K562 (cell line): ENCODE data around the gene CXCR5. TPM values are rescaled to one million over a fixed set of nuclear protein-coding genes. Genes with fewer than 3 reads are reported as not detected.

Source experiments
- ATF2 ChIP-seq: sonication (generic); formaldehyde crosslinking; IDR thresholded peaks from 2 replicates; pipeline ENCODE4 v1.8.1; 2022; ENCODE audit warnings: missing genetic modification reagents
- CHD7 ChIP-seq: fragments of 200-600 bp; sonication (generic); IDR thresholded peaks from one replicate; pipeline ENCODE4 v1.6.1; 2012; ENCODE audit warnings: mild to moderate bottlenecking, low read depth, low read length, inconsistent platforms
- MCM3 ChIP-seq: fragments of 450-650 bp; IDR thresholded peaks from 2 replicates; pipeline ENCODE4 v1.6.1; 2016
- POU5F1 ChIP-seq: fragments of 150-350 bp; IDR thresholded peaks from 2 replicates; pipeline ENCODE4 v1.6.1; 2014; ENCODE audit warnings: borderline replicate concordance, low read length, low read depth, mild to moderate bottlenecking; ENCODE audit not compliant: partially characterized antibody
- PREB ChIP-seq: sonication (generic); formaldehyde crosslinking; IDR thresholded peaks from 2 replicates; pipeline ENCODE4 v1.8.1; 2023; ENCODE audit warnings: mild to moderate bottlenecking, missing genetic modification reagents
- SIN3A ChIP-seq, 2 experiments: fragments of 150-350 bp in 1 of 2; IDR thresholded peaks; 2 replicates each; pipeline ENCODE4 v1.6.1; 2011 to 2016; ENCODE audit warnings: borderline replicate concordance in 2 of 2, low read depth in 2 of 2, low read length in 2 of 2, mild to moderate bottlenecking in 2 of 2, moderate library complexity in 2 of 2; ENCODE audit not compliant: control insufficient read depth in 1 of 2
- SMAD1 ChIP-seq: fragments of 150-350 bp; IDR thresholded peaks from 2 replicates; pipeline ENCODE4 v1.6.1; 2014; ENCODE audit warnings: low read length, low read depth; ENCODE audit not compliant: partially characterized antibody
- SNAPC5 ChIP-seq: fragments of 250-450 bp; sonication (Bioruptor Pico); IDR thresholded peaks from 2 replicates; pipeline ENCODE4 v1.8.0; 2021; ENCODE audit warnings: moderate library complexity, mild to moderate bottlenecking, inconsistent platforms
- XRCC4 ChIP-seq: IDR thresholded peaks from one replicate; pipeline ENCODE4 v1.6.1; 2011; ENCODE audit not compliant: insufficient read depth, insufficient read length; ENCODE audit errors: extremely low read depth
- ZNF436 ChIP-seq: fragments of 250-450, 450-650 bp; sonication (Bioruptor Pico); formaldehyde crosslinking; IDR thresholded peaks from 2 replicates; pipeline ENCODE4 v1.7.0; 2020; ENCODE audit warnings: mild to moderate bottlenecking
- polyA plus RNA-seq, 8 experiments: library from polyadenylated mRNA; depleted of rRNA in 4 of 8; stranded (reverse) in 5 of 8; unstranded in 3 of 8; fragments of >200 nt; fragmentation: Nextera tagmentation in 2 of 8; fragmentation: Illumina TruSeq in 1 of 8; extraction: Ambion mirVana in 2 of 8; extraction: Trizol in 1 of 8; gene quantifications; 2 replicates each; pipeline versions ENCODE4 v1.2.1 to v1.2.3, GENCODE V29; 2011 to 2014; ENCODE audit warnings: inconsistent platforms in 1 of 8, missing spikeins in 1 of 8
- total RNA-seq, 7 experiments: library from RNA; depleted of rRNA in 6 of 7; stranded (reverse); fragments of >200 nt in 6 of 7; fragmentation: Illumina TruSeq in 2 of 7; extraction: Trizol in 2 of 7; gene quantifications; 2 replicates each; pipeline versions ENCODE4 v1.2.1 to v1.2.3, GENCODE V29; 2011 to 2021; ENCODE audit warnings: low replicate concordance in 1 of 7
- TF ChIP-seq, protein P1 (sequence below): fragments of 450-650 bp; IDR thresholded peaks from 2 replicates; pipeline ENCODE4 v1.6.1; 2017; ENCODE audit warnings: antibody characterized with exemption

CXCR5 gene
- total and polyA plus RNA-seq, 9 of the 15 experiments (the other 6 are each of a cell fraction or from before 2014, with no cell fraction given) = 0.03 to 0.06 TPM; not detected in 7

GRCh38 chr11:118930094-118930712 lies 46.5 kb downstream of the CXCR5 start (continued):
- TF ChIP-seq PREB (CRISPR knock-in tag) (no peak), SIN3A (IDR thresholded peaks at IDR 0.05; ENCODE audit: borderline replicate concordance in 2 of 2, control insufficient read depth in 1 of 2, low read depth in 2 of 2, low read length in 2 of 2) (no peak), MCM3 (no peak), POU5F1 (no peak), SMAD1 (no peak), ATF2 (CRISPR knock-in tag) (no peak), XRCC4 (no peak), CHD7 (no peak), SNAPC5 (CRISPR knock-in tag) (no peak), ZNF436 (CRISPR knock-in tag) (no peak)
- TF ChIP-seq, protein P1, sequence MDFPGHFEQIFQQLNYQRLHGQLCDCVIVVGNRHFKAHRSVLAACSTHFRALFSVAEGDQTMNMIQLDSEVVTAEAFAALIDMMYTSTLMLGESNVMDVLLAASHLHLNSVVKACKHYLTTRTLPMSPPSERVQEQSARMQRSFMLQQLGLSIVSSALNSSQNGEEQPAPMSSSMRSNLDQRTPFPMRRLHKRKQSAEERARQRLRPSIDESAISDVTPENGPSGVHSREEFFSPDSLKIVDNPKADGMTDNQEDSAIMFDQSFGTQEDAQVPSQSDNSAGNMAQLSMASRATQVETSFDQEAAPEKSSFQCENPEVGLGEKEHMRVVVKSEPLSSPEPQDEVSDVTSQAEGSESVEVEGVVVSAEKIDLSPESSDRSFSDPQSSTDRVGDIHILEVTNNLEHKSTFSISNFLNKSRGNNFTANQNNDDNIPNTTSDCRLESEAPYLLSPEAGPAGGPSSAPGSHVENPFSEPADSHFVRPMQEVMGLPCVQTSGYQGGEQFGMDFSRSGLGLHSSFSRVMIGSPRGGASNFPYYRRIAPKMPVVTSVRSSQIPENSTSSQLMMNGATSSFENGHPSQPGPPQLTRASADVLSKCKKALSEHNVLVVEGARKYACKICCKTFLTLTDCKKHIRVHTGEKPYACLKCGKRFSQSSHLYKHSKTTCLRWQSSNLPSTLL = no peak
